ENCODE results near the gene RFNG.
A peak's percentile ranks its signal among the peaks of the same experiment; 100 is the strongest.

Gene RFNG

DNA sequence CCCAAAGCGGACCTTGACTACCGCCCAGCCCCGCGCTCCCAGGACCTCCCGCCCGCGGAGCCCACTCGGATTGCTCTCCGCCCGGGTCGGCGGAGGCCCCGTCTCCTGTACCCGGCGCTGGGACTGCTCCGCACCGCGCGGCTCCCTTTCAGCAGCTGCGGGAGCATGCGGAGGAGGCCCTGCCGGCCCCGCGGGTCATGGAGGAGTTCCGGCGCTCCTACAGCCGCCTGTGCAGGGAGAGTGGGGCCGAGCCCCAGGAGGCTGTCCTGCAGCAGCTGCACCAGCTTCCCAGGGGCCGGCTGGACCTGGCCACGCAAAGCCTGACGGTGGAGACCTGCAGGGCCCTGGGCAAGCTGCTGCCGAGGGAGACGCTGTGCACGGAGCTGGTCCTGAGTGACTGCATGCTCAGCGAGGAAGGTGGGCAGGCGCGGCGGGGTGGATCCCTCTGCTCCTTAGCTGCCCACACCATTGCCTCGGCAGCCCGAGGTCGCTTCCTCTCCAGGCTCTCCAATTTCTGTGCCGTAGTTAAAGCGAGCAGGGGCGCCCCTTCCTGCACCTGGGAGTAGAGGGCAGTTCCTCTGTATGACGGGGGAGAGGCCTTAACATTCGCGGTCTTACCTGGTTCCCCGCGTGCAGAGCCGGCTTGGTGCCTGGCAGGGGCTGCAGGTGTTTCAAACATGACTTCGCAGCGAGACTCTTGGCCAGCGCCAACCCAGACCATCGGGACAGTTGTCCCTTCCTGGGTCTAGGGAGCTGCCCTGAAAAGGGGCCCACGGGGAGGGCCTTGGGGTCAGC lies 28.0 kb downstream of the RFNG start:
- peak in 1 of 2 experiments; percentile 62 for DNase-seq

DNA sequence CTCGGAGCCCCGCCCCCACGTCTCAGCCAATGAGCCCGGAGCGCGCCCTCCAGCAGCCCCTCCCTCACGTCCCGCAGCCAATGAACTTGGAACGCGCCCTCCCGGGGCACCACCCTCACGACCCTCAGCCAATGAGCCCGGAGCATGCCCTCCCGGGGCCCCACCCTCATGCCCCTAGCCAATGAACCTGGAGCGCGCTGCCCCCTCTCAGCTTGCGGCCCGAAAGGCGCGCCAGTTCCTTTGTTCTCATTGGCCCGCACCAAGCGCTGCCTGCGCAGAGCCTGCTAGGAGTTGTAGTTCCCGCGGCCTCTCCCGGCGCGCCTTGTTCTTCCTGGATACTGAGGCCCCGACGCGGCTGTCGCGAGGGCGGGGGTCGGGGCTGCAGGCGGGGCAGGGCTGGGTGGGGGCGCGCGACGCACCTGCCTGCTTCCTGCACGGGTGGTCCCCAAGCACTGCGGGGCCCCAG lies 28.6 kb downstream of the RFNG start, which contains the start of gene LRRC45:
Gene LRRC45, plus strand, starts transcription at position 325 of the 466 bp plus-strand sequence. CDS start 339 bp downstream, outside the sequence.
- DNase-seq = peak; percentile 100

DNA sequence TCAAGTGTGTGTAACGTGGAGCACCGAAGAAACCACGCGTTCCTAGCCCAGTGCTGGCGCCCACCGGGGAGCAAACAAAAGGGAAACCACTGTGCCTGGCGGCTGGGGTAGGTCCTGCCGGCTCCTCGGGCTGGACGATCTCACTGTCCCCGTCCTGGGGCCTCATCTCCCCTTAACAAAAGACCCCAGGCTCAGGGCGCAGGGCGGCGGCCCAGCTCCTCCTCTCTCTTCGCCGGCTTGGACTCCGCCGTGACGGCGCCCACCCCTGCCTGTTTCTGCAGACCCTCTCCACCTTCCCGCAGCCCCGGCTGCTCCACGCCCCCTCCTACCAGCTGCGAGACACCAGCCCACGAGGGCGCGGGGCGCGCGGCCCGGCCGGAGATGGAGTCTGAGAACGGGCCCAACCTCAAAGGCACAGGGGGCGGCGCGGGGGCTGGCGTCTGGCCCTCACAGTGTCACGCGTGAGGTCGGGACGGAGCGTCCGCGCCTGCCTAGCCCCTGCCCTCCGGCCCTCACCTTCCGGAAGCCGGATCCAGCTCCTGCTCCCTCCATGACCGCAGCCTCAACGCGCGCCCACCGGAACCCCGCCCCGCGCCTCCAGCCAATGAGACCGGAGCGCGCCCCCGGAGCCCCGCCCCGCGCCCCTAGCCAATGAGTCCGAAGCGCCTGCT lies 29.2 kb downstream of the RFNG start, which contains the start of gene CENPX:
Gene CENPX, minus strand, starts transcription at position 569 of the 671 bp plus-strand sequence. Its CDS starts 17 bp downstream, at position 552.
- no peak for DNase-seq

DNA sequence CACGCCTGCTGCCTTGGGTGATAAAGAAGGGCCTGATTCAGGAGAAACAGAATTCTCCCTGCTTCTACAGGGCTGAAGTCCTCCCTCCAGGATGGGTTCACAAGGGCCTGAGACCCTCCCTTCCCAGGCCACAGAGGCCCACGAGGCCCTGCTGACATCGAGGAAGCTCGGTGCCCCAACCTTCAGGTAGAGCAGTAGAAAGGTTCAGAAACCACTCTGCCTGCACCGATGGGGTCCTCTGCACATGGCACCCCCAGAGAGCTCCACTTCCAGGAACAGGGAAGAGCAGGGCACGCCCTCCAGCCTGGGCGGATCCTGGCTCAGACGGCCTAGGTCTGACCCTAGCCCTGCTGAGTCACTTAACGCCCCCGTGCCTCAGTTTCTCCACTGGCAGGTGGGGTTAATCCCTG lies 29.7 kb downstream of the RFNG start:
- DNase-seq = peak in 1 of 2 experiments; percentile 31

DNA sequence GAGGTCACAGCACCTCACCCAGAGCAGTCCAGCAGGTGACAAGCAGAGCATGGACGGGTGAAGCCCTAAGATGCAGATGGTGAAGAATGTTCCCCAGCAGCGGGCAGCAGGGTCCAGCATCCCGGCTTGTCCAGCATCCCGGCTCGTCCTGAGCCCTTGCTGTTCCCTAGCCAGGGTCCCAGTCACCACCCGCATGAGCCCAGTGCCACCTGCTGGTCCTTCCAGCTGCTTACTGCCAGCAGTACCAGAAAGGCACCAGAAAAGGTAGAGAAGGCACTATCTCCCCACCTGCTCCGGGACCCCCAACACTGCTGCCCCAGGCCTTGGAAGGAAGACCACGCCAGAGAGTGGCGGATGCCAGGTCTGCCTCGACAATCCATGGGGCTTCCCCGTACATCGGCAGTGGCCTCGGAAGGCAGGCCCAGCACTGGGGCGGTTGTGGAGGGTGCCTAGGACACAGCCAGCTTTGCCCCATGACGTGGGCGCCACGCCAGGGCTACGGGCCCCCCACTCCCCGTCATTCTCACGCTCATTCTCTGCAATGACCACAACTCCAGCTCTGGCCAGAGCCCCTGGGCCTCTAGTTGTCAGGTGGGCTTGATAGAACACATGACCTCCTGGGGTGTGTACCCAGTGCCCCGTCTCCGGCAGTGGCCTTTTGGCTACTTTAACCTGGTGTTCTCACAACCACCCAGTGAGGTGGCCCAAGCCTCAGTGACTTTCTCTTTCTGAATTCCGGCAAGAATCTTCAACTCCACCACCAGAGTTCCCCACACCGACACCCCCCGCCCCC lies 30.3 kb downstream of the RFNG start:
- peak; percentile 60 to 69 for DNase-seq

DNA sequence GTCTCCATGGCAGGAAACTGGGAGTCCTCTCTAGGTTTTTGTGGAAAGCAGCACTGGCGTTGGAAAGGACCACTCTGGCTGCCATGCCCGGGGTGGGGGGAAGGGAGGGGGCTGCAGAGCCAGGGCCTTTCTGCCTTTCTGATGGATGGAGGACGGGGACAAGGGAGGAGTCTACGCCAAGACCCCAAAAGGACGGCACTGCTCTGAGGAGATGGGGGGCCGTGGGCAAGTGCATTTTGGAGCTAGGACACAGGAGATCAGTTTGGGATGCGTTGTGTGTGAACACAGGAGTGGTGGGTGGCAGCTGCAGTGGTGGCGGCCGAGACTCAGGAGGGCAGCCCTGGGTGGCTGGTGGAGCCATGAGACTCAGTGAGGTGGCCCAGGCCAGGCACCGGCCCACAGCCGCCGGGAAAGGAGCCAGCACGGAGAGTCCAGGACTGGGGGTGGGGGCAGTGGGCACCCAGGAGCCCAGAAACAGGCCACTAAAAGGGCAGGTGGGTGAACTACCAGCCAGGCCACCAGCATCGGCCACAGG lies 31.0 kb downstream of the RFNG start:
- no peak for DNase-seq

DNA sequence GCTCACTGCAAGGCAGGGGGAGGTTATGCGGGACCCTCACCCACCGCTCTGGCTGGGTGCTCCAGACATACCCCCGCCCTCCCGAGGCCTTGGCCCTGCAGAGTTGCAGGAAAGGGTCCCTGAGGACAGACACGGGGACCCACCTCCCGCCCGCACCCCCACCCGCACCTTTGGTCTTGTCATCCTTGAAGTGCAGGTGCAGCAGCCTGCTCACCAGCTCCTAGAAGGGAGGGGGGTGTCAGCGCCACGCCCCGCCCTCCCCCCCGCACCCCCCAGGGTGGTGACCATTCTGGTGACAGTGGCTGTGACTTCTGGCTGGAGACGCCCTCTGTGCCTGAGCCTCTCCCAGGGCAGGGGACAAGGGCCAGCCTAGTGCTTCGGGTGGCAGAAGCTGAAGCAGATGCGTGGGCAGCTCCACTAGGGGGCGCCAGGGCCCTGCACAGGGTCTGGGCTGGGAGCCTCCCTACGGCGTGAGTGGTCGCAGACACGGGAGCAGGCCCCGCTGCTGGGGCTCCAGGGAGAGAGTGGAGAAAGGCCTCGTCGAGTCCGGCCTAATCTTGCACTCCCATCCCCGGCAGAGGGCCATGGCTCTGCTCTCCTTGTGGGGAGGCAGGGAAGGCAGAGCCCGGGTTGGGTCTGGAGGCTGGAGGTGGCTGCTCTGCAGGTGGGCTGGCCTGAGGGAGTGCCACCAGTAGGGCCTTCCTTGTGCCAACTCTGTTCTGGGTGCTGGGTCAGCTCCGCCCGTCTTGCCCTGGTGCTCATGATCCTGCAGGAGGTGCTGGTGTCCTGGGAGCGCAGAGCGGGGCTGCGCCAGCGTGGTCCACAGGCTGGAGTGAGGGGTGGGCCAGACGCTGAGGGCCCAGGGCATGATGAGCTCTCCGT lies 31.7 kb downstream of the RFNG start:
- DNase-seq = peak; percentile 44 to 48

DNA sequence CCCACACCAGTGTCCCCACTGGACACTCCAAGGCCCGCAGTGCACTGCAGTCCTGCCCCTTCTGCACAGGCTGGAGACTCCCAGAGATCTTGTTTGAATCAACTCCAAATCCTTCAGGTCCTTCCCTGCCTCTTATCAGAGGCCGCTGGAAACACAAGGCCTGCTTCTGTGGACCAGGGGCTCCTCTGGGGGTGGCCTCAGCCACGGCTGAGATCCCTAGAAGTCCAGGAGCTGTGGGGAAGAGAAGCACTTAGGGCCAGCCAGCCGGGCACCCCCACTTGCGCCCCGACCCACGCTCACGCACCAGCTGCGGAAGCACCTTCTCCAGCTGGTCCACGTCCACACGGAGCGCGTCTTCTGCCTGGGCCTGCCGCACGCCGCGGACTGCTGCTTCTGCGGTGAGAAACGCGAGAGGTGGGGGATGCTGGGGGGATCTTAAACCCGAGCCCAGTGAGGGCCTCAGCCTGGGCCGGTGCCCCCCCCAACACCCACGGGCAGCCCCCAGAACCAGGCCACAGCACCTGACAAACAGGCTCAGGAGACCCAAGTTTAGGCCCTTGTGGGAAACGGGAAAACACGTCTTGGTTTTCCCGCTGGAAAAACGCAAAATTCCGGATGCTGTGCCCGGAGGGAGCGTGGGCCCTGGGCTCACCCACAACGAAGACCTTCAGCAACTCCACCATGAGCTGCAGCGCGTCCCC lies 32.5 kb downstream of the RFNG start:
- DNase-seq = peak; percentile 28 to 42

DNA sequence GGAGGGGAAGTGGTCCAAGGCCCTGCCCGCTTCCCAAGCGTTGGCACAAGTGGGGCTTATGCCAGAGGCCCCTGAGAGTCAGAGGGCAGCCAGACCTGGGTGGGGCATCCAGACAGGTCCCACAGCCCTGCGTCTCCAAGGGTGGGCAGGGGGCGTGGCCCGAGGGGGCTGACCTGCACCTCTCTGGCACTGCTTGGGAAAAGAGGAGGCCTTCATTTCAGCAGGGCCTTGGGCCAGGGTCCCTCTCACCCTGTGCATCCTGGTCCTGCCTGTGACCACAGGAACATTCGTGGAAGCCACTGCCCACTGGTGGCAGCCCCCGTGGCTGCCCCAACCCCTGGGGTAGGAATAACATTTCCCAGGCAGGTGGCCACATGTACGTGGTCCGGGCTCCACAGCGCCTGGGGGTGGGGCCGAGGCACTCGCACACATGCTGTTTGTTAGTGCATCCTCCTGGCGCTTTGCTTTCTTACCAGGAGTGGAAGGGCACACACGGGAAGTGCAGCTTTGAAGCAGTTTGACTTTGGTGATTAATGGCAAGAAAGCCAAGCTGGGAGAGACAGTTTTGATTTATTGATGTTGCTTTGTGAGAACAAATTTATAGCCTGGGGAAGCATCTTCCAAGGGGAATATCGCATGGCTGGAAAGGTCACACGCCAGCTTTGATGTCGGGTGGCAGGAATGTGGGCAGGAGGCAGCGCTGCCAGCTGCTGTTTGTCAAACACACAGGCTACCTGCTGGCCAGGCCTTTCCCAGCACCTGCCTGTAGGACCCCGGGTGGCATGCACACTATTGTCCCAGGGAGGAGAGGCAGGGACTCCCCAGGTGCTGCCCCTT lies 33.2 kb downstream of the RFNG start:
- peak; percentile 70 to 89 for DNase-seq

DNA sequence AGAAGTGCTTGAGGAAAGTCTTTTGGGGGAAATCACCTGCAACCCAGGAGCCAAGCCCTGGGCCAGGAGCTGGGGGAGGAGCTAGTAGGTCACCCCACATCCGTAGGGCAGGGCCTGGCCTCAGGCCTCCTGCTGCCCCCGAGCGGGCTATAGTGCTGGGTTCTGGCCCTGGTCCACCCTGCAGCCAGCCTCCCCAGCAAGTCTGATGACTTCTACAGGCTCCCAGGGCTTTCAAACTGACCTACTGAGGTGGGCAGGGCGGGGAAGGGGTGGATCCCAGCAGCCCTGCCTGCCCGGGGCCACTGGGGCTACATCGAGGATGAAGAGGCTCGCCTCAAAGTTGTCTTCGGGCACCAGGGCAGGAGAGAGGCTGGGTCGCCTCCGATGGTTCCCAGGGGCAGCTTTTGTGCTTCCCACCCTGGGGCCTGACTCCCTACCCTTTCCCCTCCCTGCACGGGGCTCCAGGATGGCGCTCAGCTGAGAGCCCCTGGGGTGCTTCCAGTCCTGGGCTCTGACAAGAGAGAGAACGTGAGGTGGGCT lies 33.9 kb downstream of the RFNG start:
- no peak for DNase-seq

DNA sequence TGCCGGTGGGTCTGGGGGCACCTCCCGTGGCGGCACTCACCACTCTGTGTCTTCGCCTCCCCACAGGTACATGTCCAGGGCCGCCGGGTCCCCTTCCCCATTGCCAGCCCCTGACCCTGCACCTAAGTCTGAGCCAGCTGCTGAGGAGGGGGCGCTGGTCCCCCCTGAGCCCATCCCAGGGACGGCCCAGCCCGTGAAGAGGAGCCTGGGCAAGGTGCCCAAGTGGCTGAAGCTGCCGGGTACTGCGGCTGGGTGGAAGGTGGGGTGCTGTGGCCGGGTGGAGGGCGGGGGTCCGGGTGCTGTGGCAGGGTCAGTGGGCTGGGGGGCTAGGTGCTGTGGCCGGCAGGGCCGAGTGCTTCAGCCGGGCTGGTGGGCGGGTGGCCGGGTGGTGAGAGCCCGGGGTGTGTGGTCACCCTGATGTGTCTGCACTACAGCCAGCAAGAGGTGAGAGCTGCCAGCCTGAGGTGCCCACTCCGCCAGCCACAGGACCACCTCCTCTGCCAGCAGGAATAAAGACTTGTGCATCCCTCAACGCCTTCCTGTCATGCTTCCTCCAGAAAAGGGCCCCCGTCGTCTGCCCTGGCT lies 34.6 kb downstream of the RFNG start:
- no peak for DNase-seq

DNA sequence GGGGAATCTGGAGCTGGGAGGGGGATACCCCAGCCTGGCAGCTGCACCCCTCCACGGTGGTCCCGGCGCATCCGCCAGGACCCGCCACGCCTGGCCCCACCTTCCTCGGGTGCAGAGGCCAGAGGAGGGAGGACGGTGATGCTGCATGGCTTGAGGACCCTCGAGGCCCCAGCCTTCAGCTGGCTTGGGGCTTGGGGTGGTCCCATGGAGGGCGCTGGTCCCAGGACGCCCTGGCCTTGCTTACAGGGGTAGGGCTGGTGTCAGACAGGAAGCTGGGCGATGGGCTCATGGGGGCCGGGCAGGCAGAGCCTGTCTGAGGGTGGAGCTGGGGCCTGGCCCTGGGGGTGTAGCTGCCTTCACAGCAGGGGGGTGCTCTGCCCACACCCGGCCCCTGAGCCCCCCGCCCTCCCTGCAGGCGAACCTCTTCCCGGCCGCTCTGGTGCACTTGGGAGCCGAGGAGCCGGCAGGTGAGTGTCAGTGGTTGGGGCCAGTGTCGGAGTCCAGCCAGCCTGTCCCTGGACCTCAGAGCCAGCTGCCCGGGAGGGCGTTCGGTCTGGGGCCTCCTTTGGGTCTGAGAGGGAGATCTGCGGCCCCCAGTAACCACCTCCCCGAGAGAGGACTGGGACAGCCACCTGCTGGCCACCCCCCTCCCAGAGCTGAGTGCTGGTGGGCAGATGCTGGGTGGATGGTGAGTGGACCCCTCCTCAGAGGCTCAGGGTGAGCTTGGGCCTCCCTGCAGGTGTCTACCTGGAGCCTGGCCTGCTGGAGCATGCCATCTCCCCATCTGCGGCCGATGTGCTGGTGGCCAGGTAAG lies 35.3 kb downstream of the RFNG start:
- no peak for DNase-seq

DNA sequence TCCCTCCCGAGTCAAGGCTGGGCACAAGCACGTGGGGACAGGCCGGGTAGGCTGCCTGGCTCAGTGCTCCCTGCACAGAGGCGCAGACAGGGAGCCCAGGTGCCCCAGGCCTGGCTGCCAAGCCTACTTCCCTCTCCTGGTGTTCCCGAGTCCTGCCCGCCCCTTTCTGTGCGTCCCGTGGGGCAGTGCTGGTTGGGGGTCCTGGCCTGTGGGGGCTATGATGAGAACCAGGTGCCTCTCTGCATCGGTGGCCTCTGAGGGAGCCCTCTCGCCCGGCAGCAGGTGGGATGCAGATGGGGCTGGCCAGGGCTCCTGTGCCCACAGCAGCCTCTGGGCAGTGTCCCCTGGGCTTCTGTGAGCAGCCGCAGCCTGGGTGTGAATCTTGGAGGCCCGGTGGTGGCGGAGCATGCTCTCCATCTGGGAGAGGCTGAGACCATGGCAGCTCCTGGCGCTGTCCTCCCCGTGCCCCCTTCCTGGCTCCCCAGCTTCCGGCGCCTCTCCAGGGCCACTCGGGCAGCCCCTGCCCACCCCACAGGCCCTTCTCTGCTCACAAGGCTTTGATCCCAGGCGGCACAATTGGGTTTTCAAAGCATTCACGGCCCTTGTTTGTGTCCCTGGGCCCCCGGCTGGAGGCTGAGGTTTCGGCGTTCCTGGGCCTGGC lies 36.2 kb downstream of the RFNG start:
- no peak for DNase-seq

DNA sequence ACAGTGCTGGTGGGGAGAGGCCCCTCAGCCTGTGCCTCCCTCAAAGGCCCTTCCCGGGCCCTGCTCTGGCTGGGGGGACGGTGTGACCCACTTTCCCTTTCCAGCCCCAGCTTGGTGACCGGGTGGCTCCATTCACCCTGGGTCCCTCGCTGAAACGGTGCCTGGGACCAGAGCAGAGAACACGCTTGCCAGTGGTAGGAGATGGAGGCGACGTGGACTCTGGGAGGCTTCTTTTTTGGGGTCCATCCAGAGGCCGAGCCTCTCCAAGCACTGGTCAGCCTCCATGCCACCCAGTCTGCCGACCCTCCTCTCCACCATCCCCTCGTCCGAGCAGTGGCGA lies 36.7 kb downstream of the RFNG start:
- DNase-seq = no peak

DNA sequence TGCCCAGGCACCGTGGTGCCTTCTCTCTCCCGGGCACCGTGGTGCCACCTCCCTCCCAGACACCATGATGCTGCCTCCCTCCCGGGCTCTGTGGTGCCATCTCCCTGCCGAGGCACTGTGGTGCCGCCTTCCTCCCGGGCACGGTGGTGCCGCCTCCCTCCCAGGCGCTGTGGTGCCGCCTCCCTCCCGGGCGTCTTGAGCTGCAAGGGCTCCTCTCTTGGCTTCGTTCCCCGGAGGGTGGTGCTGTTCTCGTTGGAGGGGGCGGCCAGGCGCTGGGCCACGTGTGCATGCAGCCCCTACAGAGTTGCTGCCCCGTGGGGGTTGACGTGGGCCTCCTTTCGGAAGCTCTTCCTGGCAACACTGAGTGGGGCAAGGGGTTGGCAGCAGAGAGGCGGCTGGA lies 37.2 kb downstream of the RFNG start:
- DNase-seq = peak; percentile 43 to 55

DNA sequence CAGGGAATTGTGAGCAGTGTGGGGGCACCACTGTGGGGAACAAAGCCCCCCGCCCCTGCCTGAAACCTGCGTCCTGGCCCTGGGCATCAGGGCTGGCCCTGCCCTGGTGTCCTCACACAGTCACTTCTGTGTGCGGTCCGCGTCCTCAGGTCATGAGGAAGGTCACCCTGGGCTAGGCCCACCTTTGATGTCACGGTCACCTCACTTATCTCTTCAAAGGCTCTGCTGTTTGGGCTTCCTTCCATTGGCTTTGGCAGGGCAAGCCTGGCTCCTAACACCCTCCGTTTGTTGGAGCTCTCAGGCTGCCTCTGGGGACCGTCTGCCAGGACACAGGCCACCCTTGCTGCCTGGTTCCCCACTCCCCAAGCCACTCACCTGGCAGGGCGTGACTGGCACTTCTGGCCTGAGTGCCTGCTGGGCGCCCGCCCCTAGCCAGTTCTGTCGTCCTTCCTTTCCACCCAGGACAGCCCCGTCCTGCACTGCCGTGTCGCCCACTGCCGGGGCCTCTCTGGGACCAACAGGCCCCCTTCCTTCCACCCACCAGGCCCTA lies 37.8 kb downstream of the RFNG start:
- no peak for DNase-seq

DNA sequence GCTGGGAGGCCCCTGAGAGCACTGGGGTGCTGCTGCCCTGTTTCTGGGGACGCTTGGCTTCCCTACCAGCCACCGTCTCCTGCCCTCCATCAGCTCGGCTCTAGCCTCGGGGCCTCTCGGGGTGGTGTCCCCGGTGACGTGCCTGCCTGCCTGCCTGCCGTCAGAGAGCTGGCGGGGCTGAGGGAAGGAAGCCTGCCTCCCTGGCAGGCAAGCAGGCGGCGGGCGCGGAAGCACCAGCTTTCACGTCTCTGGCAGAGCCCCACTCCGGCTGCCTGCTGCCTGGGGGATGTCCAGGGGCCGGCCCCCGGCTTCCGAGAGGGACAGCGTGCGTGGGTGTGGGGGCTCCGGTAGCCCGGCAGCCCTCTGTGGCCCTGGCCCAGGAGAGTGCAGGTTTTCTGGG lies 38.3 kb downstream of the RFNG start:
- no peak for DNase-seq

Measured in NCI-H2081 (cell line).